HepG2 (cell line): ENCODE measurements around the gene ZNF12. TPM values are rescaled to one million over a fixed set of nuclear protein-coding genes. Genes with fewer than 3 reads are reported as not detected.

ENCODE experiments used
- CEBPG ChIP-seq: IDR thresholded peaks from 2 replicates; pipeline ENCODE4 v1.6.1; 2016
- CHD2 ChIP-seq: IDR thresholded peaks from 2 replicates; pipeline ENCODE4 v1.6.1; 2011; ENCODE audit warnings: low read depth, low read length, improper control_type of control experiment
- ERF ChIP-seq: IDR thresholded peaks from 2 replicates; pipeline ENCODE4 v1.6.1; 2018; ENCODE audit warnings: missing biosample characterization, missing genetic modification reagents
- GLI4 ChIP-seq: sonication (generic); formaldehyde crosslinking; IDR thresholded peaks from 2 replicates; pipeline ENCODE4 v1.5.1; 2020; ENCODE audit warnings: missing genetic modification reagents, mild to moderate bottlenecking, moderate library complexity, borderline replicate concordance
- MEIS2 ChIP-seq: sonication (generic); formaldehyde crosslinking; IDR thresholded peaks from 2 replicates; pipeline ENCODE4 v1.9.0; 2021; ENCODE audit warnings: mild to moderate bottlenecking, missing genetic modification reagents
- NFIC ChIP-seq: IDR thresholded peaks from 2 replicates; pipeline ENCODE4 v1.6.1; 2012; ENCODE audit warnings: mild to moderate bottlenecking, low read length, inconsistent platforms
- NPAS2 ChIP-seq: sonication (generic); formaldehyde crosslinking; IDR thresholded peaks from 2 replicates; pipeline ENCODE4 v1.8.0; 2022; ENCODE audit warnings: mild to moderate bottlenecking, missing genetic modification reagents, borderline replicate concordance
- NR3C1 ChIP-seq: sonication (generic); formaldehyde crosslinking; IDR thresholded peaks from 2 replicates; pipeline ENCODE4 v1.4.0; 2020; ENCODE audit warnings: missing genetic modification reagents
- NRL ChIP-seq: sonication (generic); formaldehyde crosslinking; IDR thresholded peaks from 2 replicates; pipeline ENCODE4 v1.5.0; 2020; ENCODE audit warnings: missing genetic modification reagents, mild to moderate bottlenecking, moderate library complexity, borderline replicate concordance
- SKI ChIP-seq: fragments of 450-650 bp; IDR thresholded peaks from one replicate; pipeline ENCODE4 v1.6.1; 2018; ENCODE audit warnings: mild to moderate bottlenecking; ENCODE audit not compliant: partially characterized antibody
- SMAD9 ChIP-seq: sonication (generic); formaldehyde crosslinking; IDR thresholded peaks from 2 replicates; pipeline ENCODE4 v1.5.1; 2020; ENCODE audit warnings: mild to moderate bottlenecking, missing genetic modification reagents
- THYN1 ChIP-seq: sonication (generic); formaldehyde crosslinking; IDR thresholded peaks from 2 replicates; pipeline ENCODE4 v1.8.1; 2023; ENCODE audit warnings: low read depth, mild to moderate bottlenecking, moderate library complexity, missing genetic modification reagents, borderline replicate concordance
- XRCC5 ChIP-seq: fragments of 200-400 bp; formaldehyde crosslinking; optimal IDR thresholded peaks from 2 replicates; pipeline ENCODE3; 2017; ENCODE audit warnings: mild to moderate bottlenecking, low read length
- YEATS2 ChIP-seq: sonication (generic); formaldehyde crosslinking; IDR thresholded peaks from 2 replicates; pipeline ENCODE4 v1.4.0; 2020; ENCODE audit warnings: missing genetic modification reagents, borderline replicate concordance
- ZFP41 ChIP-seq: sonication (generic); formaldehyde crosslinking; IDR thresholded peaks from 2 replicates; pipeline ENCODE4 v1.4.0; 2020; ENCODE audit warnings: mild to moderate bottlenecking, missing genetic modification reagents, borderline replicate concordance
- ZNF468 ChIP-seq: sonication (generic); formaldehyde crosslinking; IDR thresholded peaks from 2 replicates; pipeline ENCODE4 v1.8.0; 2022; ENCODE audit warnings: mild to moderate bottlenecking, moderate library complexity, missing genetic modification reagents
- ZNF484 ChIP-seq: sonication (generic); formaldehyde crosslinking; IDR thresholded peaks from 2 replicates; pipeline ENCODE4 v1.5.1; 2020; ENCODE audit warnings: mild to moderate bottlenecking, low read depth, missing genetic modification reagents, borderline replicate concordance
- ZNF556 ChIP-seq: sonication (generic); formaldehyde crosslinking; IDR thresholded peaks from 2 replicates; pipeline ENCODE4 v1.4.0; 2020; ENCODE audit warnings: mild to moderate bottlenecking, missing genetic modification reagents, borderline replicate concordance
- ZNF607 ChIP-seq: sonication (generic); formaldehyde crosslinking; IDR thresholded peaks from 2 replicates; pipeline ENCODE4 v1.5.1; 2020; ENCODE audit warnings: missing genetic modification reagents, mild to moderate bottlenecking, borderline replicate concordance
- ZNF619 ChIP-seq: sonication (generic); formaldehyde crosslinking; IDR thresholded peaks from 2 replicates; pipeline ENCODE4 v1.4.0; 2020; ENCODE audit warnings: mild to moderate bottlenecking, missing genetic modification reagents
- ZNF629 ChIP-seq: sonication (generic); formaldehyde crosslinking; conservative IDR thresholded peaks from 2 replicates; pipeline ENCODE4 v1.5.0; 2020; ENCODE audit warnings: missing genetic modification reagents
- ZNF841 ChIP-seq: sonication (generic); formaldehyde crosslinking; IDR thresholded peaks from 2 replicates; pipeline ENCODE4 v1.8.1; 2023; ENCODE audit warnings: missing genetic modification reagents, borderline replicate concordance
- ZSCAN29 ChIP-seq: sonication (generic); formaldehyde crosslinking; conservative IDR thresholded peaks from 2 replicates; pipeline ENCODE4 v1.4.0; 2020; ENCODE audit warnings: mild to moderate bottlenecking, missing genetic modification reagents
- polyA plus RNA-seq, 8 experiments: library from polyadenylated mRNA; depleted of rRNA in 3 of 8; stranded (reverse) in 7 of 8; unstranded in 1 of 8; fragments of >200 nt; fragmentation: Illumina TruSeq in 4 of 8; extraction: Trizol in 4 of 8; gene quantifications; 2 replicates each; pipeline versions ENCODE4 v1.2.1 to v1.2.3, GENCODE V29; 2011 to 2016; ENCODE audit warnings: low read depth in 4 of 8, missing spikeins in 1 of 8, mixed read lengths in 1 of 8; ENCODE audit not compliant: insufficient read depth in 1 of 8
- total RNA-seq, 5 experiments: library from RNA; depleted of rRNA; stranded (reverse); fragments of >200 nt; fragmentation: Illumina TruSeq; extraction: Trizol; gene quantifications; 2 replicates each; pipeline ENCODE4 v1.2.3, GENCODE V29; 2016; ENCODE audit warnings: low read depth in 1 of 5
- TF ChIP-seq, protein P1 (sequence below): sonication (generic); formaldehyde crosslinking; IDR thresholded peaks from 2 replicates; pipeline ENCODE4 v1.8.1; 2023; ENCODE audit warnings: missing genetic modification reagents, inconsistent platforms, borderline replicate concordance
- TF ChIP-seq, protein P2 (sequence below): sonication (generic); formaldehyde crosslinking; IDR thresholded peaks from 2 replicates; pipeline ENCODE4 v1.4.0; 2020; ENCODE audit warnings: missing genetic modification reagents
- TF ChIP-seq, protein P3 (sequence below): sonication (generic); formaldehyde crosslinking; IDR thresholded peaks from 2 replicates; pipeline ENCODE4 v1.8.1; 2023; ENCODE audit warnings: mild to moderate bottlenecking, inconsistent platforms, moderate library complexity, missing genetic modification reagents, borderline replicate concordance
- TF ChIP-seq, protein P4 (sequence below): IDR thresholded peaks from 2 replicates; pipeline ENCODE4 v1.6.1; 2016; ENCODE audit warnings: missing compliant biosample characterization, missing genetic modification reagents, borderline replicate concordance

ZNF12 gene
- total and polyA plus RNA-seq, 2 of the 13 experiments (the other 11 are each of a cell fraction or from before 2014, with no cell fraction given), result 21.4 to 22.8 TPM

DNA sequence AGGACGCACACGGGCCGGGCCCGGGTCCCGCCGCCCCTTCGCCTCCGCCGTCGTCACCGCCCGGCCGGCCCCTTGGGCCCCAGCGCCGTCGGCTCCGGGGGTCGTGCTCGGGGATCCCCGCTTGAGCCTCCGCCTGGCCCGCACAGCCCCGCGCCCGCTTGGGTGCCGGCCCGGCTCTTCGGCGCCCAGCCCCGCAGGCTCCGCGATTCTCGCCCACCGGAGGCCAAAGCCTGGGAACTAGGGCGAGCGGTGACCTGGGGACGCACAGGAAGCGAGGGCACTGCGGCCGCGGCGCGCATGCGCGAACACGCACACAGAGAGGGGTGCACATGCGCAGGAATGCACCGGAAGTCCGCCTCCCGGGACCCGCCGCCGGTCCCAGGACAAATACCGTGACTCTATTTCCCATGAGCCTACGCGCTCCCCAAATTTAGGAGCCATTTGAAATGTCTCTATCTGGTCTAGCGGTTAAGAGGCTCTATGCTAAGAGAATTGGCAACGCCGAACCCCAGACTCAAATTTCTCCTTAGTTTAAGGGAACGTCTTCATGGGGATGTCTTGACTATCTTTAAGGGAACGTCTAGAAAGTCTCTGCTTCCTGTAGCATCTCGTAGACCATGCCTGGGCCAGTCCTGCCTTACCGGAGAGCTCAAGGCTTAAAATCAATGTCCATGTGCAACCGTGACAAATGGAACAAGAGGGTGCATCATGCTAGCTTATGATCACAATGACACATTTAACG, at the start of gene ZNF12 (continued):
- no peak for TF ChIP-seq ZNF556 (CRISPR knock-in tag)
- TF ChIP-seq SMAD9, result no peak
- TF ChIP-seq SKI, result peak; percentile 33
- TF ChIP-seq ZNF468 (CRISPR knock-in tag), result no peak
- peak; percentile 88 for TF ChIP-seq CHD2
- peak; percentile 75 for TF ChIP-seq ERF (CRISPR knock-in tag)
- TF ChIP-seq ZNF629 (CRISPR knock-in tag), result no peak
- peak; percentile 73 for TF ChIP-seq ZNF607 (CRISPR knock-in tag)
- TF ChIP-seq, protein P1, sequence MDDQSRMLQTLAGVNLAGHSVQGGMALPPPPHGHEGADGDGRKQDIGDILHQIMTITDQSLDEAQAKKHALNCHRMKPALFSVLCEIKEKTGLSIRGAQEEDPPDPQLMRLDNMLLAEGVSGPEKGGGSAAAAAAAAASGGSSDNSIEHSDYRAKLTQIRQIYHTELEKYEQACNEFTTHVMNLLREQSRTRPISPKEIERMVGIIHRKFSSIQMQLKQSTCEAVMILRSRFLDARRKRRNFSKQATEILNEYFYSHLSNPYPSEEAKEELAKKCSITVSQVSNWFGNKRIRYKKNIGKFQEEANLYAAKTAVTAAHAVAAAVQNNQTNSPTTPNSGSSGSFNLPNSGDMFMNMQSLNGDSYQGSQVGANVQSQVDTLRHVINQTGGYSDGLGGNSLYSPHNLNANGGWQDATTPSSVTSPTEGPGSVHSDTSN, result no peak
- TF ChIP-seq ZNF484 (CRISPR knock-in tag), result no peak
- 0 out of 2 replicates have a peak, but pooled peaks have one; percentile 21 for TF ChIP-seq MEIS2 (CRISPR knock-in tag)
- peak; percentile 28 for TF ChIP-seq XRCC5
- TF ChIP-seq NPAS2 (CRISPR knock-in tag), result no peak
- no peak for TF ChIP-seq THYN1 (CRISPR knock-in tag)
- TF ChIP-seq, protein P2, sequence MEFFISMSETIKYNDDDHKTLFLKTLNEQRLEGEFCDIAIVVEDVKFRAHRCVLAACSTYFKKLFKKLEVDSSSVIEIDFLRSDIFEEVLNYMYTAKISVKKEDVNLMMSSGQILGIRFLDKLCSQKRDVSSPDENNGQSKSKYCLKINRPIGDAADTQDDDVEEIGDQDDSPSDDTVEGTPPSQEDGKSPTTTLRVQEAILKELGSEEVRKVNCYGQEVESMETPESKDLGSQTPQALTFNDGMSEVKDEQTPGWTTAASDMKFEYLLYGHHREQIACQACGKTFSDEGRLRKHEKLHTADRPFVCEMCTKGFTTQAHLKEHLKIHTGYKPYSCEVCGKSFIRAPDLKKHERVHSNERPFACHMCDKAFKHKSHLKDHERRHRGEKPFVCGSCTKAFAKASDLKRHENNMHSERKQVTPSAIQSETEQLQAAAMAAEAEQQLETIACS, result no peak
- no peak for TF ChIP-seq ZFP41
- TF ChIP-seq, protein P3, sequence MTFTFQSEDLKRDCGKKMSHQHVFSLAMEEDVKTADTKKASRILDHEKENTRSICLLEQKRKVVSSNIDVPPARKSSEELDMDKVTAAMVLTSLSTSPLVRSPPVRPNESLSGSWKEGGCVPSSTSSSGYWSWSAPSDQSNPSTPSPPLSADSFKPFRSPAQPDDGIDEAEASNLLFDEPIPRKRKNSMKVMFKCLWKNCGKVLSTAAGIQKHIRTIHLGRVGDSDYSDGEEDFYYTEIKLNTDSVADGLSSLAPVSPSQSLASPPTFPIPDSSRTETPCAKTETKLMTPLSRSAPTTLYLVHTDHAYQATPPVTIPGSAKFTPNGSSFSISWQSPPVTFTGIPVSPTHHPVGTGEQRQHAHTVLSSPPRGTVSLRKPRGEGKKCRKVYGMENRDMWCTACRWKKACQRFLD (CRISPR knock-in tag), result no peak
- no peak for TF ChIP-seq CEBPG (CRISPR knock-in tag)
- no peak for TF ChIP-seq ZNF619 (CRISPR knock-in tag)
- peak; percentile 68; the same call in 1 of the 2 replicates for TF ChIP-seq YEATS2 (CRISPR knock-in tag)
- TF ChIP-seq, protein P4, sequence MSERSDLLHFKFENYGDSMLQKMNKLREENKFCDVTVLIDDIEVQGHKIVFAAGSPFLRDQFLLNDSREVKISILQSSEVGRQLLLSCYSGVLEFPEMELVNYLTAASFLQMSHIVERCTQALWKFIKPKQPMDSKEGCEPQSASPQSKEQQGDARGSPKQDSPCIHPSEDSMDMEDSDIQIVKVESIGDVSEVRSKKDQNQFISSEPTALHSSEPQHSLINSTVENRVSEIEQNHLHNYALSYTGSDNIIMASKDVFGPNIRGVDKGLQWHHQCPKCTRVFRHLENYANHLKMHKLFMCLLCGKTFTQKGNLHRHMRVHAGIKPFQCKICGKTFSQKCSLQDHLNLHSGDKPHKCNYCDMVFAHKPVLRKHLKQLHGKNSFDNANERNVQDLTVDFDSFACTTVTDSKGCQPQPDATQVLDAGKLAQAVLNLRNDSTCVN (CRISPR knock-in tag), result no peak
- TF ChIP-seq GLI4 (CRISPR knock-in tag), result no peak
- TF ChIP-seq NR3C1 (CRISPR knock-in tag), result no peak
- TF ChIP-seq ZNF841 (CRISPR knock-in tag), result 0 out of 2 replicates have a peak, but pooled peaks have one; percentile 29
- no peak for TF ChIP-seq NFIC
- no peak for TF ChIP-seq NRL (CRISPR knock-in tag)
- TF ChIP-seq ZSCAN29 (CRISPR knock-in tag), result no peak
